NK-92 treated with Interleukin-12 subunit alpha and Interleukin-12 subunit beta, amount 100 ng/mL, for 24 hours (cell line): ENCODE data around the gene WDR6.
"Not testable (repeated sequence)": the region's sequence is repeated elsewhere in the genome, so short reads cannot be mapped to it uniquely, and the experiment has no call there.

ENCODE experiments used
- DNase-seq: peaks from one replicate; lab custom pipeline; 2025; lab: John Stamatoyannopoulos, UW

The WDR6 gene

DNA sequence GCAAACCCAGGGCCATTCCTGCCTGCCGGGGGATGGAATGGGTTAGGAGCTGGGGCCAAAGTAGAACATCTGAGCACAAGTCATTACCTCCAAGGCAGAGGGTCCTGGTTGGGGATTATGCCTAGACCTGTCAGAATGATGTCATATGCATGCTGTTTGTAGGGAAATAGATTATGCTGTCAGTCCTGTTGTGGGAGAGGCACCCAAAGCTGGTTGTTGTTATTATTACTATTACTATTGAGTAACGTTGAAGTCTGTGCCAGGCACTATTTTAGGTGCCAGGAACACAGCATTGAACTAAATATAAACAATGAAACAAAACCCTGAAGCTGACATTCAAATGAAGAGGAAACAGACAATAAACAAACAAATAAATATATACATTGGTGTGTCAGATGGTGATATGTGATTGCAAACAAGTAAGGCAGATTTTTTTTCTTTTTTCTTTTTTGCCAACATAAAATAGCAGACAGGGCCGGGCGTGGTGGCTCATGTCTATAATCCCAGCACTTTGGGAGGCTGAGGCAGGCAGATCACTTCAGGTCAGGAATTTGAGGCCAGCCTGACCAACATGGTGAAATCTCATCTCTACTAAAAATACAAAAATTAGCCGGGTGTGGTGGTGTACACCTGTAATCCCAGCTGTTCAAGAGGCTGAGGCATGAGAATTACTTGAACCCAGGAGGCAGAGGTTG lies 15.2 kb upstream of the WDR6 start:
- no peak for DNase-seq

DNA sequence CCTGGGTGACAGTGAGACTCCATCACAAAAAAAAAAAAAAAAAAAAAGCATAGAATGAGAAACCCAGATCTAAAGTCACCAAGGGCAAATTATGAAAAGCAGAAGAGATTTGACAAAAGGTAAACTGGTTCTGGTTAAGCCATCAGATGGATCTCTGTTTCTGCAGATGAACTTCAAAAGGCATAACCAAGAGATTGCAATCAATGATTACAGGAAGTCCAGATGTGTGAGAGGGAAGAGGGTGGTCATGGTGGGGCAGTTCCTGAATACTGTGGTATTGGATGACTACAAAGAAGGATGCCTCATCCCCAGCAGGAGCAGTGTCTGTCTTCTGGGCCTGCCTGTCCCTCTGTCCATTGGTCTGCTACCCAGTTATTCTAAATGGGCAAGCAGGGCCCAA lies 13.4 kb upstream of the WDR6 start:
- DNase-seq: no peak

DNA sequence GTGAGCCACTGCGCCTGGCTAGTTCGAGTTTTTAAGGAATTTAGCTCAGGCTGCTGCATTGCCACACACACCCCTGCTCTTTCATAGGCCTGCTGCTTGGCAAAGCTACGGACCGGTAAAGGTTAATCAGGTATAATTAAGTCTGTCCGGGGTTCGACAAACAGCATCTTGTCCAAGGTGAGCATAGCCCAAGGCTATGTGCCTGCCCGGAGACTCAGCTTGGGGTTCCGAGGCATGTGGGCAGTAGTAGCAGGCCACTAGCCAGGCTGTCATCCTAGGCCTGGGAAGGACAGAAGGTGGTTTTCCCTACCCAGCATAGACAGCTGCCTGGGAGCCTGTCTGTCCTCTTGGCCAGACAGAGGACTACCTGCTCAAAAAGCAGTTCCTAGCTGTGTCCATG lies 10.6 kb upstream of the WDR6 start:
- no peak for DNase-seq

DNA sequence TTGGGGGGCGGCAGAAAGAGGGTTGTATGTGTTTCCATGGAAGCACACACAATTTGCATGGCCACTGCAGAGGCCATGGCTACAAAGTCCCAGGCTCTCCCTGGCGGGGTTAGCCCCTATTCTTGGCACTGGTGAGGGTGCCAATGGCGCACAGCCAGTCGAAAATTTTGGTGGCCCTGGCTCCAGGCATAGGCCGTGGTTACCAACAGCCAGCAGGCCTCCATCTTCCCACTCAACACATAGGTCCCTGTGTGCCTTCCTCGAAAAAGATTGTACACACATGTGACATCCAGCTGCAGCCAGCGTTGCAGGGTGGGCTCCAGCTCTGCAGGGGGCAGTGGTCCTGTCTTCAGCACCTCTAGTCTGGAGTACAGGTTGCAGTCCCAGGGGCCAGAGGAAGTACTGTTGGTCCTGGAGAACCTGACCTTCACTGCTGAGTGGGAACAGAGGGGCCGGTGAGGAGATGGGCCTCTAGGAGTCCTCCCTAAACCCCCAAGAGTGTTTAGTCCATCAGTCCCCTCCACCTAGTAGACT lies 10.0 kb upstream of the WDR6 start:
- no peak for DNase-seq

DNA sequence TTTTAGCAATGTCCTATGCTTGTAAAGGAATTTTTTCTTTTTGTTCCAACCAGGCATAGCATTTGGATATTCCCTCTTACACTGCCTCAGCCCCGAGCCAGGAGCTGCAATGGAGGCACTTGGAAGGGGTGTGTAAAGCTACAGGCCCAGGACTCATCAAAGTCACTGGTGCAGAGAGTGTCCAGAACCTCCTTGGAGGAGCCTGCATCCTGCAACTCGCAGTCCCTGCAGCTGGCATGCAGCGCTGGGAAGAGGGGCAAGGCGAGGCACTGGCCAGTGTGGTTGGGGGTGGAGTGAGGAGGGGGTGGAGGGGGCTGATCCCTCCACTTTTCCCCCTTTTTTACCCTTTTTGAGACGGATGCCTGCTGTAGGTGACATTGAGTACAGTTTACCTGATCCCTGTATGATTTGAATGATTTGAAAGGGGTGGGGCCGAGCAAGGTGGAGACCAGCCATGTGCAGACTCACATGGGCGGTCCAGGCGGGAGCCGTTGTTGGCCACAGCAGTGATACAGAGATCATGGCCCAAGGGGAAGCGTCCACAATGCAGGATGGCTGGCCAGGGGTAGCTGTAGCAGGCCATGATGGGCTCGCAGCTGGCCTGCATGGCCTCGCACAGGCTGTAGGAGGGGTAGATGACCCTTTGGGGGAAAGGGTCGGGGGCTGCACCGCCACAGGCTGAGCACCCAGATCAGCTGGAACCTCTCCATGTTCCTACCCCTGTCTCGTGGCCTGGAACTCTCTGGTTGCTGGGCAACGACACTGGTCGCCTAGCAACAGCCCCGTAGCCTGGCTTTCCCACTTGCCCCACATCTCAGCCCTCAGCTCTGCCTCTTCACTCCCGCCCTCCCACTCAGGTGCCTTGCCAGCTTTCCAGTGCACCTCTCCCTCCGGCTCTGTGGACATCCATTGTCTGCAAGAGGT lies 9.2 kb upstream of the WDR6 start:
- DNase-seq: no peak

DNA sequence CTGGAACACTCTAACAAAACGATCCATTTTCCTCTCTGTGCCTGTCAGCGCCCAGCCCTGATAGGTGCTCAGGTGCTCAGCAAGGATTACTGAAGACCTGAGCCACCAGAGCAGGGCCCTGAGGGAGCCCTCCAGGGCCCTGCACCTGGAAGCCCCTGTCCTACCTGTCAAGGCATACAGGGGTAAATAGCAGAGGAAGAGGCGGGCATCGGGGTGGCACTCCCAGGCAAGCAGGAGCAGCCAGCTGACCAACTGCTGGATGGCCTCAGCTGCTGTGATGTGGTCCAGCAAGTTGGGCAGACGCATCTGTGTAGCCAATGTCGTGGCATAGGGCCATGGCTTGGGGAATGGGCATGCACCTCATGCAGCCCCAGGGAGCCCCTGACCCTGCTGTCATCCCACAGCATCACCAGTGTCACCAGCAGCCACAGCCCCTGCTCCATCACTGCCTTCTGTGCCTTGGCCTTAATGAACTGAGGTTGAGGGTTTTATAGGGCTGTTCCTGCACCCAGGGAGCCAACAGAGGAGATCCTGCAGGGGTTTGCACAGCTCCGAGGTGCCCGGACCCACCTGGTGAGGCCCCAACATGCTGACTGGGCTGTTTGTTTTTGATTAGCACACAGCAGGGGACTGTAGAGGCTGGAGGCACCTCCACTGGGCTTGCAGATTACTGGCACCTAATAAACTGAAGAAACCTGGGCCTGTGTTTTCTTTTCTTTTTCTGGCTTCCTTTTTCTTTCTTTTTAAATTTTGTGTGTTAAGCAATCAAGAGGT lies 7.9 kb upstream of the WDR6 start:
- no peak for DNase-seq

DNA sequence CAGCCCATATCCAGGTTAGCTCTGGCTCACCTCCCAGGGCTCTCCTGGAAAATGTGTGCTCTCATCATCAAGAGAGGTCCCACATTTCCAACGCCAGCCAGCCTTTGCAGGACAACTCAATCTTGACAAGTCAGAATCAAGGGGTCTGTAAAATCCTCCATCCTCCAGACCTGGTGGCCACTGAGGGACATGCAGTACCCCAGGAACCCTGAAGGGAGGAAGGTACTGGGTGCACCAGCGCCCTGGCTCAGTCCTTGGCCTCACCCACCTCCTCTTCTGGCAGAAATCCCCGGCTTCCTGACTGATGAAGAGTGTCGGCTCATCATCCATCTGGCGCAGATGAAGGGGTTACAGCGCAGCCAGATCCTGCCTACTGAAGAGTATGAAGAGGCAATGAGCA lies 6.0 kb upstream of the WDR6 start:
- no peak for DNase-seq

DNA sequence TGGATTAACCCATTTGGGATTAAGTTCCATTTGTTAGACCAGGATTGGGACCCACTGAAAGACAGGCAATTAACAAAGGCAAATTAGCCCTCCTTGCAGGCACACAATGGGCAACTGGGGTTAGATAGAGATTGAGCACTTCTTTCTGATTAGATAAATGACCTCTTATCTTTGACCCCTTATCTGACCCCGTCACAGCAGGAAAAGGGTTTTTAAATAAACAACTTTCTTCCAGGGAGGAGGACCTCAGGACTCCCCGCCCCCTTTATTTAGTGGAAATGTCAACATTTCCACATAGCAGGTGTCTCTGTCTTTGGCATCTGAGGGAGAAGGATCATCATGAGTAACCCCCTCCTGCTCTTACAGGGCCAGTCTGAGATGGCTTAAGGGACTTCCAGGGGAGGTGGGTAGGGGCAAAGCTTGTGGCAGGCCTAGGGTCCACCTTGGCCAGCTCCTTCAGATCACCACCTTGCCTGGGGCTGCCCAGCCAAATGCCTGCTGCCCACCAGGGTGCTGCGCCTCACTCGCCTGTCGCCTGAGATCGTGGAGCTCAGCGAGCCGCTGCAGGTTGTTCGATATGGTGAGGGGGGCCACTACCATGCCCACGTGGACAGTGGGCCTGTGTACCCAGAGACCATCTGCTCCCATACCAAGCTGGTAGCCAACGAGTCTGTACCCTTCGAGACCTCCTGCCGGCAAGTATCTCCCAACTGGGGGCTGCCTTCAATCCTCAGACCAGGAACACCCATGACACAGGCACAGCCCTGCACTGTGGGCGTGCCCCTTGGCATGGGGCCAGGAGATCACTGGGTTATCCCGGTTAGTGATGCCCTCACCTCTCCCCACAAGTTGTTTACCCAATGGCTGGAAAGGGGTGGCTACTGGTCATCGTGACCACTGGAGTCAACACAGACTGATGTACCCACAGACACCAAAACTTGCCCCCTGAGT lies 2.6 kb upstream of the WDR6 start:
- DNase-seq: no peak

DNA sequence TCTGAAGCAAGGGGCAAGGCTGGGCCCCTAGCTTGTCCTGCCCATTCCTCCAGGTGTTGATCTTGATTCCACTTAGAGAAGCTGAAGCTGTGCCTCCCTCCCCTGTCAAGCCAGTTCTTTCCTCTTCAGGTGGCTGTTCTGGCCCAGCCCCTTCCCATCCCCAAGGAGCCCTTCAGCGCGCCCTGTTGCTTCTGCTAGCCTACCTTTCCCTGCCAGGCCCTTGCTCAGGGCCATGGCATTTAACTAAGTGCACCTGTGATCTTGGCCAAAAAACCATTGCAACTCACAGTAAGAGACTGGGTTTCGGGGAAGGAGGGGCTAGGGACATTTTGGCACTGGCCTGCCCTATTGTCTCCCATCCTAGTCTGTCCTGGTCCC lies 1.9 kb upstream of the WDR6 start:
- DNase-seq: no peak

DNA sequence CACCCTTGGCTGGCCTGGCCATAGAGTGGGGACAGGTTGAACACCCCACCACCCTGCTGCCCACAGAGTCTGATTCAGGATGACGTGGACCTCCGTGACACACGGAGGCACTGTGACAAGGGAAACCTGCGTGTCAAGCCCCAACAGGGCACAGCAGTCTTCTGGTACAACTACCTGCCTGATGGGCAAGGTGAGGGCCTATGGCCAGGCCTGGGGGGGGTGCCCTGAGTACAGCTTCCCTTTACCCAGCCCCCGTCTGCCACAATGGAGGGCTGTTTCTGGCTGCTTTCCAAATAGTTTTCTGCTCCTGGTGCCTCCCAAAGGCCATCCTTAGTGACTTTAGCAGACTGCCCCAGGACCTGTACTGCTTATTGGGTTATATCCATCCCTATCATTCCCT lies 1.2 kb upstream of the WDR6 start:
- DNase-seq: no peak

DNA sequence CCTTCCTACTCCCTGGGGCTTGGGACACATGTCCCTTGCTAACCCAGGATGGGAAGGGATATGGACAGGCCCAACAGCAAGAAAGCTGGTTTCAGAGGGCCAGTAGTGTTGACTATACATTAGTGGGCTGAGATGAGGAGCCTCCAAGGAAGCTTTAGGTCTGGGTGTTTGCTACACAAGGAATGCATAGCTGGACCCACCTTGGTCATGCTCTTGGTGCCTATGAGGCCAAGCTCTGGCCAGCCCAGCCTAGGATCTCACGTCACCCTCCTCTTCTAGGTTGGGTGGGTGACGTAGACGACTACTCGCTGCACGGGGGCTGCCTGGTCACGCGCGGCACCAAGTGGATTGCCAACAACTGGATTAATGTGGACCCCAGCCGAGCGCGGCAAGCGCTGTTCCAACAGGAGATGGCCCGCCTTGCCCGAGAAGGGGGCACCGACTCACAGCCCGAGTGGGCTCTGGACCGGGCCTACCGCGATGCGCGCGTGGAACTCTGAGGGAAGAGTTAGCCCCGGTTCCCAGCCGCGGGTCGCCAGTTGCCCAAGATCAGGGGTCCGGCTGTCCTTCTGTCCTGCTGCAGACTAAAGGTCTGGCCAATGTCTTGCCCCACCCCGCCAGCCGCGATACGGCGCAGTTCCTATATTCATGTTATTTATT lies 653 bp upstream of the WDR6 start:
- no peak for DNase-seq

DNA sequence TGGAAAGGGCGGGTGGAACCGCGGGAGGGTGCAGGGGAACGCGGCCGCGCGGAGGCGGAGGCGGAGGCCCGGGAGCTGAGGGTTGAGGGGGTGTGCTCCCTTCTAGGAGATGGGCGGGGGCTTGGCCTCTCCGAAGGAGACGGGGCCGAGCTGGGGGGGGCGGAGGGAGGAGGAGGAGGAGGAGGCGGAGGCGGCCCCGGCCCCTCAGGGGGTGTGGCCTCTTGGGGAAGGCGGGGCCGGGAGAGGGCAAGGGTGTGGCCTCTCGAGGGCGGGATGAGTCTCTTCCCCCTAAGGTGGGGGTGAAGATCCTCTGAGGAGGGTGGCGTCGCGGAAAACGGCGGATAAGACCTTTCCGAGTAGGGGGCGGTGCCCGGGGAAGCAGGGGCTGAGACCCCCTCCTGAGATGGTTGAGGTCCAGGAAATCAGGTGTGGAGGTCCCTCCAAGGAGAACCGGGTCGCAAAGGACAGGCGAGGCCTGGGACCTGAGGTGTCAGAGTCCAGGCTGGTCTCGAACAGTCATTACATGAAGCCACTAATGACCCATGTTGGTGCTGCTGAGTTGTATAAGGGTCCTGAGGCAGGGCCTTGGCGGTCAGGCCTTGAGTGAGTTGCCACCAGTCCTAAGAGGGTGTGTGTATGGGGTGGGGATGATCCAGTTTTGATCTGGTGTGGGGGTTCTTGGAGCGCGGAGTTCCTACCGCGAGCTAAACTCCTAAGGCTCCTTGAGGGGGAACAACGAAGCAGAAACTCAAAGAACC lies 759 bp downstream of the WDR6 start:
- DNase-seq: peak; percentile 63

DNA sequence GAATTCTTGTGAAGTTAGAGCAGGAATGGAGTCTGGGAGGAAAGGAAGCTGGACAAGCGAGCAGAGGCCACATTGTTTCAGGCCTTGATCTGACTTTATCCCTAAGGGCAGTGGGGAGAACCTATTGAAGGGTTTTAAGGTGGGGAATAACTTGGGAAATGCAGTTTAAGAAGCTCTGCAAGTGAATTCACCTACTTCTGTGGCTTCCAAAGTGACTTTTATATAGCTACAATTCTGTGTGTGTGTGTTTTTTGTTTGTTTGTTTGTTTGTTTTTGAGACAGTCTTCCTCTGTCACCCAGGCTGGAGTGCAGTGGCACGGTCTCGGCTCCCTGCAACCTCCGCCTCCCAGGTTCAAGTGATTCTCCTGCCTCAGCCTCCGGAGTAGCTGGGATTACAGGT lies 1.4 kb downstream of the WDR6 start:
- DNase-seq: not testable (repeated sequence)

DNA sequence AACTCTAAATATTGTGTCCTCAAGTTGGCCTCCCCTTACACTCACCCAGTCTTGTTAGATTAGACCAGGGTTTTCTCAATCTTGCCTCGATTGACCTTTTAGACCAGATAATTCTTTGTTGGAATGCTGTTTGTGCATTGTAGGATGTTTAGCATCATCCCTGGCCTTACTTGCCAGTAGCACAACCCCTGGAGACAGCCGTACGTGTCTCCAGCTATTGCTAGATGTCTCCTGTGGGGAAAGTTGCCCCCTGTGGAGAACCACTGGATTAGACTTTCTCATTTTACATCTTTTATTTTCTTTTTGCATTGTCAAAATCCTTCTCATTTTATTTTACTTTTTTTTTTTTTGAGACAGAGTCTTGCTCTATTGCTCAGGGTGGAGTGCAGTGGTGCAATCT lies 2.2 kb downstream of the WDR6 start:
- no peak for DNase-seq

DNA sequence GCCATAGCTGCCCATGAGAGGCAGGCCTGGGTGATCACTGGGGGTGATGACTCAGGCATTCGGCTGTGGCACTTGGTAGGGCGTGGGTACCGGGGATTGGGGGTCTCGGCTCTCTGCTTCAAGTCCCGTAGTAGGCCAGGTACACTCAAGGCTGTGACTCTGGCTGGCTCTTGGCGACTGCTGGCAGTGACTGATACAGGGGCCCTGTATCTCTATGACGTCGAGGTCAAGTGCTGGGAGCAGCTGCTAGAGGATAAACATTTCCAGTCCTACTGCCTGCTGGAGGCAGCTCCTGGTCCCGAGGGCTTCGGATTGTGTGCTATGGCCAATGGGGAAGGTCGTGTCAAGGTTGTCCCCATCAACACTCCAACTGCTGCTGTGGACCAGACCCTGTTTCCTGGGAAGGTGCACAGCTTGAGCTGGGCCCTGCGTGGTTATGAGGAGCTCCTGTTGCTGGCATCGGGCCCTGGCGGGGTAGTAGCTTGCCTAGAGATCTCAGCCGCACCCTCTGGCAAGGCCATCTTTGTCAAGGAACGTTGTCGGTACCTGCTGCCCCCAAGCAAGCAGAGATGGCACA lies 5.3 kb downstream of the WDR6 start:
- DNase-seq: no peak

DNA sequence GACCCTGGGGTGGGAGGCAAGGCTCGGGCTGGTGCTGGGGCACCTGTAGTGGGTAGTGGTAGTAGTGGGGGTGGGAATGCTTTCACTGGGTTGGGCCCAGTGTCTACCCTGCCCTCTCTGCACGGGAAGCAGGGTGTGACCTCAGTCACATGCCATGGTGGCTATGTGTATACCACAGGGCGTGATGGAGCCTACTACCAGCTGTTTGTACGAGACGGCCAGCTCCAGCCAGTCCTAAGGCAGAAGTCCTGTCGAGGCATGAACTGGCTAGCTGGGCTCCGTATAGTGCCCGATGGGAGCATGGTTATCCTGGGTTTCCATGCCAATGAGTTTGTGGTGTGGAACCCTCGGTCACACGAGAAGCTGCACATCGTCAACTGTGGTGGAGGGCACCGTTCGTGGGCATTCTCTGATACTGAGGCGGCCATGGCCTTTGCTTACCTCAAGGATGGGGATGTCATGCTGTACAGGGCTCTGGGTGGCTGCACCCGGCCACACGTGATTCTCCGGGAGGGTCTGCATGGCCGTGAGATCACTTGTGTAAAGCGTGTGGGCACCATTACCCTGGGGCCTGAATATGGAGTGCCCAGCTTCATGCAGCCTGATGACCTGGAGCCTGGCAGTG lies 6.0 kb downstream of the WDR6 start:
- DNase-seq: no peak

DNA sequence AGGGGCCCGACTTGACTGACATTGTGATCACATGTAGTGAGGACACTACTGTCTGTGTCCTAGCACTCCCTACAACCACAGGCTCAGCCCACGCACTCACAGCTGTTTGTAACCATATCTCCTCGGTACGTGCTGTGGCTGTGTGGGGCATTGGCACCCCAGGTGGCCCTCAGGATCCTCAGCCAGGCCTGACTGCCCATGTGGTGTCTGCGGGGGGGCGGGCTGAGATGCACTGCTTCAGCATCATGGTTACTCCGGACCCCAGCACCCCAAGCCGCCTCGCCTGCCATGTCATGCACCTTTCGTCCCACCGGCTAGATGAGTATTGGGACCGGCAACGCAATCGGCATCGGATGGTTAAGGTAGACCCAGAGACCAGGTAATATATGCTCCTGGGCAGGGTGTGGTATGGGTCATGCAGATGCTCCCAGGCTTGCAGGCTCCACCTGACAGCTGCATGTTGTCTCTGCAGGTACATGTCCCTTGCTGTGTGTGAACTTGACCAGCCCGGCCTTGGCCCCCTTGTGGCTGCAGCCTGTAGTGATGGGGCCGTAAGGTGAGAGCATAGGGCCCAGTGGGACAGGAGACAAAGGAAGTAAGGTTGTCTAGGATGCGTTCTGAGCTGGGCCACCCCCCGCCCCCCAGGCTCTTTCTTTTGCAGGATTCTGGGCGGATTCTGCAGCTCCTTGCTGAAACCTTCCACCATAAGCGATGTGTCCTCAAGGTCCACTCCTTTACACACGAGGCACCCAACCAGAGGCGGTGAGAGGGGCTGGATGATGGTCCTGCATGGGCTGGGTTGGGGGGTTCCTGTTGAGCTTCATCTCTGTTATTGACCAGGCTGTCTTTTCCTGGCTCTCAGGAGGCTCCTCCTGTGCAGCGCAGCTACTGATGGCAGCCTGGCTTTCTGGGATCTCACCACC lies 6.8 kb downstream of the WDR6 start:
- no peak for DNase-seq

DNA sequence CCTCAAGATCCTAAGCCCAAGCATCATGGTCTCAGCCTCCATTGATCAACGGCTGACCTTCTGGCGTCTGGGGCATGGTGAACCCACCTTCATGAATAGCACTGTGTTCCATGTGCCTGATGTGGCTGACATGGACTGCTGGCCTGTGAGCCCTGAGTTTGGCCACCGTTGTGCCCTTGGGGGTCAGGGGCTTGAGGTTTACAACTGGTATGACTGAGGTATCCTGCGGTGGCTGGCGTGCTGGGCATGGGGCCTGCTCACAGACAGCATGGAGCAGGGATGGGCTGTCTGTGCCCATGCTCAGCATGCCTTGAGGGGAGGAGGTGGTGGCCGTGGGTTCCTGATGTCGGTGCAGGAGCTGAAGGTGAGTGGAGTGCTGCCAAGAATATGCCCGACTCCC lies 7.9 kb downstream of the WDR6 start:
- no peak for DNase-seq
